GM20000 (cell line): ENCODE measurements around the gene RIMBP2.
"Not testable (repeated sequence)": the region's sequence is repeated elsewhere in the genome, so short reads cannot be mapped to it uniquely, and the experiment has no call there.

ENCODE experiments used
- DNase-seq: peaks from one replicate; pipeline ENCODE4 v3.0.0; 2012; ENCODE audit warnings: low spot score
- CTCF ChIP-seq: IDR thresholded peaks from 2 replicates; pipeline ENCODE4 v1.5.1; 2012; ENCODE audit warnings: mild to moderate bottlenecking, control low read depth; ENCODE audit errors: extremely low read depth, missing control alignments

Gene RIMBP2

GRCh38 chr12:130650131-130650530 lies 66.0 kb downstream of the RIMBP2 start:
- no peak for TF ChIP-seq CTCF
- DNase-seq = no peak

DNA sequence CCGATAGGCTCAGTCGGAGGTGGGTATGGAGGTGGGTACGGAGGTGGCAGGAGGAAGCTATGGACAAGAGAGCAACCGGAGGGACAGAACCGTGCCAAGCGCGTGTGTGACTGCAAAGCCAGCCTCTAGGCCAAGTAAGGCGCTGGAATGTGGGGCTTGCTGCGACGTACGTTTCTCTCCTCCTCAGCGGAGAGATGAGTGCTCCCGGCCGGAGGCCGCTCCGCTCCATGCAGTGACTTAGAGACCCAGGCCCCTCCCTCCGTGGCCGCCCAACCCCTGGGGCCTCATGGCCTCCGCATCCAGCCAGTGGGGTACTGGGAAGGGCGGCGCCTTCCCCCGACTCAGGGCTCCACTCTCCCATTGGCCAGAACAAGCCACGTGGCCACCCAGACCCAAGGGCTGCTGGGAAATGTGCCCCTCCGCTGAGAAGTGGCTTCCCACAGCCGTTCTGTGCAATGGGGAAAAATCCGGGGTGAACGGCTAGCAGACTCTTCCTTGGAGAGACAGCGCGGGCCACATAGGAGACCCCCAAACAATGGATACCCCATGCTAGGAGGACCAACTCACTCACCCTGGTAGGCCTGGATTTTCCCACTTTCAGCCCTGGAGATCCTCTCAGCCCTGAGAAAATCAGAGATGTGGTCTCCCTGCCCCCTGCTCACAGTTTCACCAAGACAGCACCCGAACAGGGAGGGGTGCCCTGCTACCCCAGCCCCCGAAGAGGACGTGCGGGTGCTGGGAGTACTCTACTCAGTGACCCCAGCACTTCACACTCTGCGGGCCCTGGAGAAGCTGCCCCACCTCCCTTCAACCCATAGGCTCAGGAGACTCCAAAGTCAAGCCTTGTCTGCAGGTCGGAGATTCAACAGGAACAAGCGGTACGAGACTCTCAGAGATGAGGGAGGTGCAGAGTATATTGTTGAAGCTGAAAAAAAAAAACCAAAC lies 66.7 kb downstream of the RIMBP2 start:
- no peak for TF ChIP-seq CTCF
- no peak for DNase-seq

GRCh38 chr12:130647814-130648213 lies 68.3 kb downstream of the RIMBP2 start:
- no peak for TF ChIP-seq CTCF
- no peak for DNase-seq

DNA sequence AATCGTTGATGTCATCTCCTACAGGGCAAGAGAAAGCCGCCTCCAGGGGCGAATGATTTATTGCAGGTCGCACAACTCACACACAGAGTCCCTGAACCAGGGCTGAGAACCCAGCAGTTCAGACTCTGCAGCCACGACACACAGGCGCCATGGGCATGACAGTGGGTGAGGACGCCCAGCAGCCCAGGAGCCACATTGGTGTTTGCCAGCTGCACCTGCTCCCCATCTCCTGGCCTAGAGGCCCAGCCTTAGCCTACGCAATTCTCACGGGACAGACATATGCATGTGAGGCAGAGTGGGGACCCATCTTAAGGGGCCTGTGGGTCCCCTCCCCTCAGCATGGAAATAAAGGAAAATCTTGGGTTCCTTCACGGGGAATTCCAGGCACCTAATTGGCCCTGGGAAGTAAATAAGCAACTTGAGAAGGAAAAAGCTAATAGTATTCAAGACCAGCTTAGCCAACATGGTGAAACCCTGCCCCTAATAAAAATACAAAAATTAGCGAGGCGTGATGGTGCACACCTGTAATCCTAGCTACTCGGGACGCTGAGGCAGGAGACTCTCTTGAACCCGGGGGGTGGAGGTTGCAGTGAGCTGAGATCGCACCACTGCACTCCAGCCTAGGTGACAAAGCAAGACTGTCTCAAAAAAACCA lies 69.3 kb downstream of the RIMBP2 start:
- no peak for DNase-seq
- TF ChIP-seq CTCF = no peak

DNA sequence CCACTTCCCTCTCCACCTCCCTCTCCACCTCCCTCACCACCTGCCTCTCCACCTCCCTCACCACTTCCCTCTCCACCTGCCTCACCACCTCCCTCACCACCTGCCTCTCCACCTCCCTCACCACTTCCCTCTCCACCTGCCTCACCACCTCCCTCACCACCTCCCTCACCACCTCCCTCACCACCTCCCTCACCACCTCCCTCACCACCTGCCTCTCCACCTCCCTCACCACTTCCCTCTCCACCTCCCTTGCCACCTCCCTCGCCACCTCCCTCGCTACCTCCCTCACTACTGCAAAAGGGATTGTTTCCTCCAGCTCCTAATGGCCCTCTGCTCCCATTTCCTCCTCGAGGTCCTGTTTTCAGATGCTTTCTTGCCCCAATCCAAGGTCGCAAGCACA lies 69.9 kb downstream of the RIMBP2 start:
- not testable (repeated sequence) for DNase-seq

DNA sequence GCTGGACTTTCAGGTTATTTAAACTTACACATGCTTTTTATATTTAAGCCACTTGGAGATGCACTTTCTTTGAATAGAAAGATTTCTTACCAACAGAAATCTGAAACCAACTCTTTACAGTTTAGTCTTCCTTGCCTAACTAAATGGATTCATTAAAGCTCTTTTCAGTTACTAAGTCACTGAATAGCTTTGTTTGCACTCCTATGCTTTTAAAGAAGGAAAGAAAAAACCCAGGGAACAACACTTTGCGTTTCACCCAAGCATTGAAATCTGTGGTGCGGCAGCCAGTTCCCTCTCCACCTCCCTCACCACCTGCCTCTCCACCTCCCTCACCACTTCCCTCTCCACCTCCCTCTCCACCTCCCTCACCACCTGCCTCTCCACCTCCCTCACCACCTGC lies 70.3 kb downstream of the RIMBP2 start:
- no peak for DNase-seq
- no peak for TF ChIP-seq CTCF

DNA sequence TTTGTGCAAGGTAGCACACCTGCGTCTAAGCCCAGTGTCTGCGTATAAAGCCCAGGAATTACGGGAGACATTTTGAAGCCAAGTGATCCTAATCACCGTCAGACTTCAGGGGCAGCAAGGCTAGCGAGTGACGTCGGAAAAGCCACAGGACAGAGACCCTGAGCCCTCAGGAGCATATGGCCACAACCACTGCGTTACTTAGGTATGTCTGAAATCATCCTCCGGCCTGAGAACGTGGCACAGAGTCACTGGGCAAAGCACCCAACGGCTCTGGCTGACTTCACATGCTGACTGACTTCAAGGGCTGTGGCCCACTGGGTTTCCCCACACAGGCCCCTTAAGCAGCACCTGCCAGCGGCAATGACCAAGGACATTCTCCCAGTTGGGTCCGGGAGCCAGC lies 71.5 kb downstream of the RIMBP2 start:
- TF ChIP-seq CTCF = no peak
- DNase-seq = no peak
